ENCODE results near the gene TGIF2.

GRCh38 chr20:36587388-36588070 lies 14.1 kb downstream of the TGIF2 start:
- TF ChIP-seq CTCF (IDR thresholded peaks at IDR 0.05 in 4 of 5, conservative IDR thresholded peaks at IDR 0.05 in 1 of 5) (no peak), POLR2A (IDR thresholded peaks at IDR 0.05) (no peak)
